ENCODE data around the gene HDLBP. TPM values are rescaled to one million over a fixed set of nuclear protein-coding genes. Genes with fewer than 3 reads are reported as not detected.
A peak's percentile ranks its signal among the peaks of the same experiment; 100 is the strongest.

The HDLBP gene
- total and polyA plus RNA-seq, 2 experiments from 2014 or later = 230 to 306 TPM

DNA sequence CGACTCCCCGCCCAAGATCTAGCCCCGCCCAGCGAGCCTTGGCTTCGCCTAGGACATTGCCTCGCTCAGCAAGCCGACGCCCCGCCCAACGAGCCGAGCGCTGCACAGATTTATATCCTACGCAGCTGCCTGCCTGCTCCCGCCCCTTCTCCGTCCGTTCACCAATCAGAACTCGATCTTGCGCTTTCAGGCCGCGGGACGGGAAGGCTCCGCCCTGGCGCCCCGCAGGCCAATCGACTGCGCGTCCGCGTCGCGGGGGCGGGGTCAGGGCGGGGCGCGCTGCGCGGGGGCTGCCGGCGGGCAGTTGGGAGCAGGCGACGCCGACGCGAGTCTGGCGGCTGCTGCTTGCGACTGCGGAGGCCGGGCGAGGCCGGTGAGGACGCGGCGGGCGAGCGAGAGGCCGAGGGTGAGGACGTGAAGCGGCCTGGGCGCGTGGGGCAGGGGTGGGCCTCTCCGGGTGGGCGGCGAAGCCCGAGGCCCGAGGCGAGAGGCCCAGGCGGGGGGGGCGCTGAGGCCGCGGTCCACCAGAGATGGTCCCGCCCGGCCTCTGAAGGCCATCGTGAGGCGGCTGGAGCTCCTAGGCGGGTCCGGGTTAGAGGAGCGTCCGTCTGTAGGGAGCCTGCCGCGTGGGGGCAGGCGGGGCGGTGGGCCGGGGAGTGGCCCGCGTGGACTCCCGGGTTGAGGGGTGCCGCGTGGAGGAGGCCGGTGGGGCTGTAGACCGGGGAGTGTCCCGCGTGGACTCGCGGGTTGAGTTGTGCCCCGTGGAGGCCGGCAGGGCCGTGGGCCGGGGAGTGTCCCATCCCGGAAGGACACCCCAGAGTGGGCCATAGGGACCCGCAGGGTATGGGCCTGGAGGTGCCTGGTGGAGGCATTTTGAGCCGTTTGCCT is 40.8 kb upstream of the HDLBP start, which contains the start of gene FARP2:
TSS of gene FARP2 (plus strand) at position 303 of the 888 bp plus-strand sequence. CDS start 16,823 bp downstream, outside the sequence.
- Histone ChIP-seq H3K9me2 (ENCODE audit: insufficient read depth) (no peaks in the 10 kb centered on the region), H4K20me1 (replicated peaks; ENCODE audit: insufficient read depth) (peaks cover 27% of the 10 kb centered on the region)
- peaks cover 32% of the 10 kb centered on the region for H3K36me3 Mint-ChIP-seq (ENCODE audit: low read depth)

DNA sequence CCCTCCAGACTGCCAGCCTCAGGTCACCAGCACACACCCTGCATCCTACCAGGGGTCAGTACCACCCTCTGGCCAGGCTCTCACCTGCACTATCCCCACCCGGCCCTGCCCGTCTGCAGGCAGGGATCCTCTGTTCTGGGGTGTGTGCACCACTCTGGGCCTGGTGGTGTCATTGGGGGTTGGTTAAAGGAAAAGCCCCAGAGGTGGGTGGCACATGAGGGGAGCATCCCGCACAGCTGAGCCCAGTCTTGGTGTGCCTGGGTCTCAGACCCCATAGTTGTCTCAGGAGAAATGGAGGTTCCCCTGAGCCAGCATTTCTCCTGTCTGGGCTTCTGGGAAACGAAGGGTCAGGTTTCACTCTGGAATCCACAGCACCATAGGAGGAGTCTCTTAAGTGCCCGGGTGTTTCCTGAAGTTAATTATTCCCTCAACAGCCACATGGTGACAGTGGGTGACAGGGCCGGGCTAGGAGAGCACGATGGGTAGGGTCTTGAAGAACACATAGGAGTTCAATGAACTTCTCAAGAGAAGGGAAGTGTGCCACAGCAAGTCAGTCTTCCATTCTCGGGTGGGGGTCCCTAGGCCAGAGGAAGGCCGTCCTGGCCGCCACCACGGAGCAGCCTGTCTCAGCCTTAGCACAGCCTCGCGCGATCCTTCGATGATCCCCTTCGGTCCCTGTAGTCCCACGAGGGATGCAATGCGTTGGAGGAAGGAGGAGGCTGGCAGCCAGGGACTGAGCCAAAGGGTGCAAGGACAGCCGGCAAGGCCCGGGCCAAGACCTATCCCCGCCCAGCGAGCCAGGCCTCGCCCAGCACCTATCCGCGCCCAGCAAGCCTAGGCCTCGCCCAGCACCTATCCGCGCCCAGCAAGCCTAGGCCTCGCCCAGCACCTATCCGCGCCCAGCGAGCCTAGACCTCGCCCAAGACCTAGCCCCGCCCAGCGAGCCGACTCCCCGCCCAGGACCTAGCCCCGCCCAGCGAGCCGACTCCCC is 39.5 kb upstream of the HDLBP start:
- Mint-ChIP-seq H3K4me1 (peaks cover 29% of the 10 kb centered on the region), H3K27me3 (ENCODE audit: insufficient read depth, low read depth, poor library complexity) (peaks cover 6% of the 10 kb centered on the region), H3K27ac (peak overlapping the region; percentile 91), H3K4me3 (peak overlapping the region; percentile 72), H3K9me3 (no peaks in the 10 kb centered on the region), H3K36me3 (ENCODE audit: low read depth) (peaks cover 44% of the 10 kb centered on the region)
- Histone ChIP-seq H2AFZ (peak overlapping the region; percentile 60; the same call in 1 of the 2 replicates), H3F3A (replicated peaks; ENCODE audit: low read depth) (0 out of 2 replicates have a peak, but pooled peaks cover under 1% of the 10 kb centered on the region), H3K79me2 (replicated peaks; ENCODE audit: insufficient read depth) (peaks cover 35% of the 10 kb centered on the region), H4K20me1 (replicated peaks; ENCODE audit: insufficient read depth) (peaks cover 24% of the 10 kb centered on the region), H3K4me1 (ENCODE audit: insufficient read depth) (peaks cover 7% of the 10 kb centered on the region), H3K36me3 (ENCODE audit: insufficient read depth) (peaks cover 26% of the 10 kb centered on the region), H3K9me2 (ENCODE audit: insufficient read depth) (no peaks in the 10 kb centered on the region), H3K4me2 (peak overlapping the region; percentile 80), H3K27ac (ENCODE audit: low read depth) (peak overlapping the region; percentile 97), H3K4me3 (peak overlapping the region; percentile 64), H3K27me3 (ENCODE audit: insufficient read depth) (no peaks in the 10 kb centered on the region)
- peak; percentile 88 for DNase-seq (ENCODE audit: low spot score)
- TF ChIP-seq CTCF (conservative IDR thresholded peaks at IDR 0.05; ENCODE audit: low read depth in 2 of 2) = 0 out of 4 replicates have a peak, but pooled peaks of 1 of the 2 experiments have one; percentile 14
- TF ChIP-seq ZNF114 (CRISPR knock-in tag; IDR thresholded peaks at IDR 0.05) = no peak
- TF ChIP-seq POLR2AphosphoS5 (IDR thresholded peaks at IDR 0.05; ENCODE audit: low read depth) = peak; percentile 45; the same call in 1 of the 2 replicates
- peak; percentile 86 for ATAC-seq

More for the DNA sequence above, 40.8 kb upstream of the HDLBP start, which contains the start of gene FARP2:
- TF ChIP-seq POLR2AphosphoS5 (IDR thresholded peaks at IDR 0.05; ENCODE audit: low read depth) (peak; percentile 94), CTCF (conservative IDR thresholded peaks at IDR 0.05; ENCODE audit: low read depth in 2 of 2) (no peak), CREB1 (CRISPR knock-in tag; IDR thresholded peaks at IDR 0.05; ENCODE audit: low read depth) (peak; percentile 25; the same call in 1 of the 2 replicates)
- no peaks in the 10 kb centered on the region for H3F3A ChIP-seq (replicated peaks; ENCODE audit: low read depth)
- H3K4me2 ChIP-seq = peak within 1 kb of the TSS; percentile 92
- no peaks in the 10 kb centered on the region for H3K9me3 Mint-ChIP-seq
- peaks cover 48% of the 10 kb centered on the region for H3K79me2 ChIP-seq (replicated peaks; ENCODE audit: insufficient read depth)
- H3K27me3 ChIP-seq (ENCODE audit: insufficient read depth) = no peaks in the 10 kb centered on the region
- H3K36me3 ChIP-seq (ENCODE audit: insufficient read depth) = peaks cover 14% of the 10 kb centered on the region
- ATAC-seq (peak; percentile 63), DNase-seq (ENCODE audit: low spot score) (peak; percentile 98)
- H2AFZ ChIP-seq = peak within 1 kb of the TSS; percentile 60; the same call in 1 of the 2 replicates
- peak within 1 kb of the TSS; percentile 91 for H3K27ac Mint-ChIP-seq
- H3K27ac ChIP-seq (ENCODE audit: low read depth) = peak within 1 kb of the TSS; percentile 97; the same call in 1 of the 2 replicates
- peaks cover 7% of the 10 kb centered on the region for H3K4me1 ChIP-seq (ENCODE audit: insufficient read depth)
- H3K27me3 Mint-ChIP-seq (ENCODE audit: insufficient read depth, low read depth, poor library complexity) = peaks cover 6% of the 10 kb centered on the region
- H3K4me3 Mint-ChIP-seq = peak within 1 kb of the TSS; percentile 72
- H3K4me1 Mint-ChIP-seq = peaks cover 32% of the 10 kb centered on the region
- peak within 1 kb of the TSS; percentile 88 for H3K4me3 ChIP-seq
